K562 (cell line): ENCODE results near the gene FLAD1. TPM values are rescaled to one million over a fixed set of nuclear protein-coding genes. Genes with fewer than 3 reads are reported as not detected.

ENCODE experiments used
- ADNP ChIP-seq: fragments of 200-800 bp; sonication (Bioruptor generic); IDR thresholded peaks from 2 replicates; pipeline ENCODE4 v1.6.1; 2016; ENCODE audit warnings: missing genetic modification characterization, missing compliant biosample characterization
- CBX3 ChIP-seq, 2 experiments: IDR thresholded peaks; 1 replicate in 1 of 2; 2 replicates in 1 of 2; pipeline ENCODE4 v1.6.1; 2012; ENCODE audit warnings: inconsistent platforms in 2 of 2, low read length in 2 of 2, borderline replicate concordance in 1 of 2, control low read depth in 1 of 2
- MBD1 ChIP-seq: fragments of 250-450 bp; sonication (Bioruptor Pico); IDR thresholded peaks from 2 replicates; pipeline ENCODE4 v1.8.0; 2022; ENCODE audit warnings: inconsistent platforms
- MBD2 ChIP-seq: sonication (generic); IDR thresholded peaks from 2 replicates; pipeline ENCODE4 v1.6.1; 2016; ENCODE audit warnings: low read depth, borderline replicate concordance
- SRSF3 ChIP-seq: fragments of 200-400 bp; formaldehyde crosslinking; IDR thresholded peaks from 2 replicates; pipeline ENCODE4 v1.6.1; 2016; ENCODE audit warnings: mild to moderate bottlenecking, low read length, moderate library complexity; ENCODE audit not compliant: insufficient read depth
- ZBTB9 ChIP-seq: fragments of 450-650 bp; formaldehyde crosslinking; IDR thresholded peaks from 2 replicates; pipeline ENCODE4 v1.4.0; 2020; ENCODE audit warnings: mild to moderate bottlenecking, moderate library complexity
- polyA plus RNA-seq, 8 experiments: library from polyadenylated mRNA; depleted of rRNA in 4 of 8; stranded (reverse) in 5 of 8; unstranded in 3 of 8; fragments of >200 nt; fragmentation: Nextera tagmentation in 2 of 8; fragmentation: Illumina TruSeq in 1 of 8; extraction: Ambion mirVana in 2 of 8; extraction: Trizol in 1 of 8; gene quantifications; 2 replicates each; pipeline versions ENCODE4 v1.2.1 to v1.2.3, GENCODE V29; 2011 to 2014; ENCODE audit warnings: inconsistent platforms in 1 of 8, missing spikeins in 1 of 8
- total RNA-seq, 7 experiments: library from RNA; depleted of rRNA in 6 of 7; stranded (reverse); fragments of >200 nt in 6 of 7; fragmentation: Illumina TruSeq in 2 of 7; extraction: Trizol in 2 of 7; gene quantifications; 2 replicates each; pipeline versions ENCODE4 v1.2.1 to v1.2.3, GENCODE V29; 2011 to 2021; ENCODE audit warnings: low replicate concordance in 1 of 7
- TF ChIP-seq, protein P1 (sequence below), 2 experiments: IDR thresholded peaks; 2 replicates each; pipeline ENCODE4 v1.6.1; 2012; ENCODE audit warnings: improper control_type of control experiment in 2 of 2, low read depth in 2 of 2, low read length in 2 of 2, borderline replicate concordance in 1 of 2
- TF ChIP-seq, protein P2 (sequence below): fragments of 450-650 bp; IDR thresholded peaks from 2 replicates; pipeline ENCODE4 v1.7.0; 2016; ENCODE audit warnings: borderline replicate concordance
- TF ChIP-seq, protein P3 (sequence below), 2 experiments: fragments of 450-650 bp; formaldehyde crosslinking in 1 of 2; IDR thresholded peaks; 2 replicates each; pipeline versions ENCODE4 v1.4.0 to v1.6.1; 2014 to 2020; ENCODE audit warnings: mild to moderate bottlenecking in 2 of 2, borderline replicate concordance in 1 of 2, low read depth in 1 of 2

FLAD1 gene
- total and polyA plus RNA-seq, 9 of the 15 experiments (the other 6 are each of a cell fraction or from before 2014, with no cell fraction given): 24.9 to 85.8 (median 67.0) TPM

DNA sequence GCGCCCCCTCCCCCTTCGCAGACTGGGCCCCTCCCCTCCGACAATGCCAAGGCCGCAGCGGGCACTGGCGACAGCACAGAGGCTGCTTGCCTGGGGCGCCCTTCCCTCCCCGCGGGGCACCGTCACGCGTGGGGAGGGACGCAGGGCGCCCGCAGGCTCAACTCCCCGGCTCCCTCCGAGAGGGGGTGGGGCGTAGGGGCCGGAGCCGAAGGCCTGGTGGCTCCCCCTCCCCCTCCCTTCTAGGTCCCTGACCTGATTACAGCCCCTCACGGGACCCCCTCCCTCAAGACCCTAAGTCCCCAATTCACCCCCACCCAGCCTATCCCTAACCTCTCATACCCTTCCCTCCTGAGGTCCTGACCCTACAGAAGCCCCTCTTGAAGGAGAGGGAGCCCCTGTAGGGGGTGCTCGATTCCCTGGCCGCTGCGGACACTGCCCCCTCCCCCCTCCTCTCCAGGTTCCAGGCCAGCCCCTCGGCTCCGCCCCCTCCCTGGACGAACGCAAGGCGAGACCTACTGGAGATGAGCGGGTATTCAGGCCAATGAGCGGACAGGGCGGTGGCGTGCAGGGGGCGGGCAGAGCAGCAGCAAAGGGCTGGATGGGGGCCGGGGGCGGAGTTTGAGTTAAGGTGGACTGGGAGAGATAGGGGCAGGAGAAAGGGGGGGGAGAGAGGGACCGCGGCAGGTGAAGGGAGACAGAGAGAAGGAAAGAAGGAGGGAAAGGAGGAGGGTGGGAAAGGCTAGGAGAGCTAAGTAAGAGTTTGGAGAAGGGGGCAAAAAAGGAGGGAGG is 18.7 kb downstream of the FLAD1 start (continued):
- TF ChIP-seq, protein P1, sequence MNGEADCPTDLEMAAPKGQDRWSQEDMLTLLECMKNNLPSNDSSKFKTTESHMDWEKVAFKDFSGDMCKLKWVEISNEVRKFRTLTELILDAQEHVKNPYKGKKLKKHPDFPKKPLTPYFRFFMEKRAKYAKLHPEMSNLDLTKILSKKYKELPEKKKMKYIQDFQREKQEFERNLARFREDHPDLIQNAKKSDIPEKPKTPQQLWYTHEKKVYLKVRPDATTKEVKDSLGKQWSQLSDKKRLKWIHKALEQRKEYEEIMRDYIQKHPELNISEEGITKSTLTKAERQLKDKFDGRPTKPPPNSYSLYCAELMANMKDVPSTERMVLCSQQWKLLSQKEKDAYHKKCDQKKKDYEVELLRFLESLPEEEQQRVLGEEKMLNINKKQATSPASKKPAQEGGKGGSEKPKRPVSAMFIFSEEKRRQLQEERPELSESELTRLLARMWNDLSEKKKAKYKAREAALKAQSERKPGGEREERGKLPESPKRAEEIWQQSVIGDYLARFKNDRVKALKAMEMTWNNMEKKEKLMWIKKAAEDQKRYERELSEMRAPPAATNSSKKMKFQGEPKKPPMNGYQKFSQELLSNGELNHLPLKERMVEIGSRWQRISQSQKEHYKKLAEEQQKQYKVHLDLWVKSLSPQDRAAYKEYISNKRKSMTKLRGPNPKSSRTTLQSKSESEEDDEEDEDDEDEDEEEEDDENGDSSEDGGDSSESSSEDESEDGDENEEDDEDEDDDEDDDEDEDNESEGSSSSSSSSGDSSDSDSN (IDR thresholded peaks at IDR 0.05; ENCODE audit: borderline replicate concordance in 1 of 2, low read depth in 2 of 2, low read length in 2 of 2): 0 out of 4 replicates have a peak, but pooled peaks of 1 of the 2 experiments have one; percentile 49
- TF ChIP-seq, protein P2, sequence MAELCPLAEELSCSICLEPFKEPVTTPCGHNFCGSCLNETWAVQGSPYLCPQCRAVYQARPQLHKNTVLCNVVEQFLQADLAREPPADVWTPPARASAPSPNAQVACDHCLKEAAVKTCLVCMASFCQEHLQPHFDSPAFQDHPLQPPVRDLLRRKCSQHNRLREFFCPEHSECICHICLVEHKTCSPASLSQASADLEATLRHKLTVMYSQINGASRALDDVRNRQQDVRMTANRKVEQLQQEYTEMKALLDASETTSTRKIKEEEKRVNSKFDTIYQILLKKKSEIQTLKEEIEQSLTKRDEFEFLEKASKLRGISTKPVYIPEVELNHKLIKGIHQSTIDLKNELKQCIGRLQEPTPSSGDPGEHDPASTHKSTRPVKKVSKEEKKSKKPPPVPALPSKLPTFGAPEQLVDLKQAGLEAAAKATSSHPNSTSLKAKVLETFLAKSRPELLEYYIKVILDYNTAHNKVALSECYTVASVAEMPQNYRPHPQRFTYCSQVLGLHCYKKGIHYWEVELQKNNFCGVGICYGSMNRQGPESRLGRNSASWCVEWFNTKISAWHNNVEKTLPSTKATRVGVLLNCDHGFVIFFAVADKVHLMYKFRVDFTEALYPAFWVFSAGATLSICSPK: no peak
- TF ChIP-seq ZBTB9 (CRISPR knock-in tag) (peak; percentile 50; the same call in 1 of the 2 replicates), SRSF3 (no peak), MBD1 (CRISPR knock-in tag) (no peak), MBD2 (peak; percentile 93; the same call in 1 of the 2 replicates), ADNP (tag) (no peak), CBX3 (IDR thresholded peaks at IDR 0.05; ENCODE audit: borderline replicate concordance in 1 of 2, low read length in 2 of 2) (no peak)
- TF ChIP-seq, protein P3, sequence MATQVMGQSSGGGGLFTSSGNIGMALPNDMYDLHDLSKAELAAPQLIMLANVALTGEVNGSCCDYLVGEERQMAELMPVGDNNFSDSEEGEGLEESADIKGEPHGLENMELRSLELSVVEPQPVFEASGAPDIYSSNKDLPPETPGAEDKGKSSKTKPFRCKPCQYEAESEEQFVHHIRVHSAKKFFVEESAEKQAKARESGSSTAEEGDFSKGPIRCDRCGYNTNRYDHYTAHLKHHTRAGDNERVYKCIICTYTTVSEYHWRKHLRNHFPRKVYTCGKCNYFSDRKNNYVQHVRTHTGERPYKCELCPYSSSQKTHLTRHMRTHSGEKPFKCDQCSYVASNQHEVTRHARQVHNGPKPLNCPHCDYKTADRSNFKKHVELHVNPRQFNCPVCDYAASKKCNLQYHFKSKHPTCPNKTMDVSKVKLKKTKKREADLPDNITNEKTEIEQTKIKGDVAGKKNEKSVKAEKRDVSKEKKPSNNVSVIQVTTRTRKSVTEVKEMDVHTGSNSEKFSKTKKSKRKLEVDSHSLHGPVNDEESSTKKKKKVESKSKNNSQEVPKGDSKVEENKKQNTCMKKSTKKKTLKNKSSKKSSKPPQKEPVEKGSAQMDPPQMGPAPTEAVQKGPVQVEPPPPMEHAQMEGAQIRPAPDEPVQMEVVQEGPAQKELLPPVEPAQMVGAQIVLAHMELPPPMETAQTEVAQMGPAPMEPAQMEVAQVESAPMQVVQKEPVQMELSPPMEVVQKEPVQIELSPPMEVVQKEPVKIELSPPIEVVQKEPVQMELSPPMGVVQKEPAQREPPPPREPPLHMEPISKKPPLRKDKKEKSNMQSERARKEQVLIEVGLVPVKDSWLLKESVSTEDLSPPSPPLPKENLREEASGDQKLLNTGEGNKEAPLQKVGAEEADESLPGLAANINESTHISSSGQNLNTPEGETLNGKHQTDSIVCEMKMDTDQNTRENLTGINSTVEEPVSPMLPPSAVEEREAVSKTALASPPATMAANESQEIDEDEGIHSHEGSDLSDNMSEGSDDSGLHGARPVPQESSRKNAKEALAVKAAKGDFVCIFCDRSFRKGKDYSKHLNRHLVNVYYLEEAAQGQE (IDR thresholded peaks at IDR 0.05; ENCODE audit: borderline replicate concordance): no peak; the same call in 1 of the 2 replicates
- TF ChIP-seq, protein P3 (CRISPR knock-in tag; IDR thresholded peaks at IDR 0.05; ENCODE audit: low read depth): no peak
